Peyer's patch (tissue), 4 donors: ENCODE data around the gene LIN9.

Experiments
- POLR2A ChIP-seq, 2 donors: fragments of 450-650 bp; IDR thresholded peaks; one replicate each; pipeline ENCODE4 v1.5.1; 2017; ENCODE audit warnings: antibody characterized with exemption in 2 of 2, mild to moderate bottlenecking in 2 of 2, moderate library complexity in 2 of 2
- TF ChIP-seq, protein P1 (sequence below), 6 experiments: fragments of 450-650 bp in 4 of 6; fragments of 200-600 bp in 2 of 6; sonication (generic) in 1 of 6; IDR thresholded peaks; one replicate each; pipeline ENCODE4 v1.5.1; 2017 to 2019; ENCODE audit warnings: antibody characterized with exemption in 6 of 6, mild to moderate bottlenecking in 3 of 6, moderate library complexity in 1 of 6

GRCh38 chr1:226248796-226249195 is 60.2 kb downstream of the LIN9 start:
- TF ChIP-seq, protein P1, sequence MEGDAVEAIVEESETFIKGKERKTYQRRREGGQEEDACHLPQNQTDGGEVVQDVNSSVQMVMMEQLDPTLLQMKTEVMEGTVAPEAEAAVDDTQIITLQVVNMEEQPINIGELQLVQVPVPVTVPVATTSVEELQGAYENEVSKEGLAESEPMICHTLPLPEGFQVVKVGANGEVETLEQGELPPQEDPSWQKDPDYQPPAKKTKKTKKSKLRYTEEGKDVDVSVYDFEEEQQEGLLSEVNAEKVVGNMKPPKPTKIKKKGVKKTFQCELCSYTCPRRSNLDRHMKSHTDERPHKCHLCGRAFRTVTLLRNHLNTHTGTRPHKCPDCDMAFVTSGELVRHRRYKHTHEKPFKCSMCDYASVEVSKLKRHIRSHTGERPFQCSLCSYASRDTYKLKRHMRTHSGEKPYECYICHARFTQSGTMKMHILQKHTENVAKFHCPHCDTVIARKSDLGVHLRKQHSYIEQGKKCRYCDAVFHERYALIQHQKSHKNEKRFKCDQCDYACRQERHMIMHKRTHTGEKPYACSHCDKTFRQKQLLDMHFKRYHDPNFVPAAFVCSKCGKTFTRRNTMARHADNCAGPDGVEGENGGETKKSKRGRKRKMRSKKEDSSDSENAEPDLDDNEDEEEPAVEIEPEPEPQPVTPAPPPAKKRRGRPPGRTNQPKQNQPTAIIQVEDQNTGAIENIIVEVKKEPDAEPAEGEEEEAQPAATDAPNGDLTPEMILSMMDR (IDR thresholded peaks at IDR 0.05), result no peak
- TF ChIP-seq POLR2A (IDR thresholded peaks at IDR 0.05), result no peak
